WTC11 (cell line): ENCODE measurements around the gene TRIM10. TPM values are rescaled to one million over a fixed set of nuclear protein-coding genes. Genes with fewer than 3 reads are reported as not detected.
A peak's percentile ranks its signal among the peaks of the same experiment; 100 is the strongest.

Source experiments
- ATAC-seq: fragments of 200-7000 bp; cut with Tn5 transposase; 2 replicates; pipeline ENCODE4 v1.10.0; 2021; ENCODE audit warnings: mild to moderate bottlenecking, moderate library complexity
- CTCF ChIA-PET: fragments of 300-600 bp; sonication (Branson Sonifier 250); formaldehyde crosslinking; loops from one replicate; lab custom pipeline; 2021; ENCODE audit warnings: antibody characterized with exemption; lab: Charles Lee
- POLR2A ChIA-PET: fragments of 350-600 bp; sonication (Branson Sonifier 250); formaldehyde crosslinking; loops from one replicate; lab custom pipeline; 2021; ENCODE audit warnings: antibody characterized with exemption; lab: Charles Lee
- DNase-seq: peaks from one replicate; pipeline ENCODE4 v3.0.0; 2021; ENCODE audit warnings: low spot score
- H3K27ac Mint-ChIP-seq: 2 replicates; pipeline ENCODE4 v1.8.0; 2021; ENCODE audit warnings: mixed read lengths
- H3K27me3 Mint-ChIP-seq: 2 replicates; pipeline ENCODE4 v1.8.0; 2021; ENCODE audit warnings: low read depth, mild to moderate bottlenecking, moderate library complexity, mixed read lengths
- H3K36me3 Mint-ChIP-seq: 2 replicates; pipeline ENCODE4 v1.8.0; 2021; ENCODE audit warnings: mixed read lengths
- H3K4me1 Mint-ChIP-seq: 2 replicates; pipeline ENCODE4 v1.8.0; 2022; ENCODE audit warnings: mixed read lengths
- H3K4me3 Mint-ChIP-seq: 2 replicates; pipeline ENCODE4 v1.8.0; 2021; ENCODE audit warnings: mild to moderate bottlenecking, moderate library complexity, mixed read lengths
- H3K9me3 Mint-ChIP-seq: 2 replicates; pipeline ENCODE4 v1.8.0; 2021; ENCODE audit warnings: mixed read lengths
- CBFB ChIP-seq: sonication (generic); formaldehyde crosslinking; IDR thresholded peaks from 2 replicates; pipeline ENCODE4 v1.8.1; 2022; ENCODE audit warnings: mild to moderate bottlenecking, low read depth, missing genetic modification reagents
- ELF4 ChIP-seq: sonication (generic); formaldehyde crosslinking; IDR thresholded peaks from 2 replicates; pipeline ENCODE4 v1.8.1; 2022; ENCODE audit warnings: low read depth, mild to moderate bottlenecking, moderate library complexity, missing genetic modification reagents
- FOXP1 ChIP-seq: sonication (generic); formaldehyde crosslinking; IDR thresholded peaks from 2 replicates; pipeline ENCODE4 v1.8.0; 2022; ENCODE audit warnings: missing genetic modification reagents, mild to moderate bottlenecking, moderate library complexity, borderline replicate concordance
- JAZF1 ChIP-seq: fragments of 250-450 bp; sonication (Bioruptor Pico); IDR thresholded peaks from 2 replicates; pipeline ENCODE4 v1.9.0; 2021; ENCODE audit warnings: moderate library complexity, mild to moderate bottlenecking, inconsistent platforms
- JUN ChIP-seq: sonication (generic); formaldehyde crosslinking; IDR thresholded peaks from 2 replicates; pipeline ENCODE4 v1.8.0; 2023; ENCODE audit warnings: mild to moderate bottlenecking, missing genetic modification reagents
- NFATC4 ChIP-seq: fragments of 250-450 bp; sonication (Bioruptor Pico); IDR thresholded peaks from 2 replicates; pipeline ENCODE4 v1.9.0; 2021; ENCODE audit warnings: mild to moderate bottlenecking
- NFYB ChIP-seq: sonication (generic); formaldehyde crosslinking; conservative IDR thresholded peaks from 2 replicates; pipeline ENCODE4 v1.8.0; 2022; ENCODE audit warnings: low read depth, missing genetic modification reagents
- RELA ChIP-seq: sonication (generic); formaldehyde crosslinking; IDR thresholded peaks from 2 replicates; pipeline ENCODE4 v1.8.1; 2022; ENCODE audit warnings: missing genetic modification reagents, mild to moderate bottlenecking, borderline replicate concordance
- SMAD4 ChIP-seq: sonication (generic); formaldehyde crosslinking; IDR thresholded peaks from 2 replicates; pipeline ENCODE4 v1.8.0; 2022; ENCODE audit warnings: mild to moderate bottlenecking, missing genetic modification reagents
- ZBTB21 ChIP-seq: sonication (generic); formaldehyde crosslinking; IDR thresholded peaks from 2 replicates; pipeline ENCODE4 v1.8.1; 2023; ENCODE audit warnings: mild to moderate bottlenecking, missing genetic modification reagents, borderline replicate concordance
- ZNF263 ChIP-seq: sonication (generic); formaldehyde crosslinking; IDR thresholded peaks from 2 replicates; pipeline ENCODE4 v1.8.1; 2022; ENCODE audit warnings: low read depth, mild to moderate bottlenecking, moderate library complexity, missing genetic modification reagents
- ZNF317 ChIP-seq: sonication (generic); formaldehyde crosslinking; IDR thresholded peaks from 2 replicates; pipeline ENCODE4 v1.8.1; 2023; ENCODE audit warnings: low read depth, mild to moderate bottlenecking, moderate library complexity, missing genetic modification reagents, borderline replicate concordance
- total RNA-seq: library from RNA; stranded (reverse); gene quantifications from 3 replicates; pipeline ENCODE4 v1.2.3, GENCODE V29; 2021
- TF ChIP-seq, protein P1 (sequence below): sonication (generic); formaldehyde crosslinking; IDR thresholded peaks from 2 replicates; pipeline ENCODE4 v1.8.1; 2022; ENCODE audit warnings: low read depth, missing genetic modification reagents, borderline replicate concordance
- TF ChIP-seq, protein P2 (sequence below): sonication (generic); formaldehyde crosslinking; IDR thresholded peaks from 2 replicates; pipeline ENCODE4 v1.8.0; 2022; ENCODE audit warnings: mild to moderate bottlenecking, missing genetic modification reagents
- TF ChIP-seq, protein P3 (sequence below): sonication (generic); formaldehyde crosslinking; IDR thresholded peaks from 2 replicates; pipeline ENCODE4 v1.8.1; 2023; ENCODE audit warnings: mild to moderate bottlenecking, missing genetic modification reagents, moderate library complexity
- TF ChIP-seq, protein P4 (sequence below): sonication (generic); formaldehyde crosslinking; conservative IDR thresholded peaks from 2 replicates; pipeline ENCODE4 v1.8.1; 2022; ENCODE audit warnings: mild to moderate bottlenecking, missing genetic modification reagents
- TF ChIP-seq, protein P5 (sequence below): sonication (generic); formaldehyde crosslinking; IDR thresholded peaks from 2 replicates; pipeline ENCODE4 v1.8.1; 2022; ENCODE audit warnings: mild to moderate bottlenecking, missing genetic modification reagents, moderate library complexity, borderline replicate concordance
- TF ChIP-seq, protein P6 (sequence below): sonication (generic); formaldehyde crosslinking; IDR thresholded peaks from 2 replicates; pipeline ENCODE4 v1.8.1; 2023; ENCODE audit warnings: mild to moderate bottlenecking, moderate library complexity, missing genetic modification reagents

The TRIM10 gene
- total RNA-seq, 1 experiment from 2014 or later = 0.22 TPM

DNA sequence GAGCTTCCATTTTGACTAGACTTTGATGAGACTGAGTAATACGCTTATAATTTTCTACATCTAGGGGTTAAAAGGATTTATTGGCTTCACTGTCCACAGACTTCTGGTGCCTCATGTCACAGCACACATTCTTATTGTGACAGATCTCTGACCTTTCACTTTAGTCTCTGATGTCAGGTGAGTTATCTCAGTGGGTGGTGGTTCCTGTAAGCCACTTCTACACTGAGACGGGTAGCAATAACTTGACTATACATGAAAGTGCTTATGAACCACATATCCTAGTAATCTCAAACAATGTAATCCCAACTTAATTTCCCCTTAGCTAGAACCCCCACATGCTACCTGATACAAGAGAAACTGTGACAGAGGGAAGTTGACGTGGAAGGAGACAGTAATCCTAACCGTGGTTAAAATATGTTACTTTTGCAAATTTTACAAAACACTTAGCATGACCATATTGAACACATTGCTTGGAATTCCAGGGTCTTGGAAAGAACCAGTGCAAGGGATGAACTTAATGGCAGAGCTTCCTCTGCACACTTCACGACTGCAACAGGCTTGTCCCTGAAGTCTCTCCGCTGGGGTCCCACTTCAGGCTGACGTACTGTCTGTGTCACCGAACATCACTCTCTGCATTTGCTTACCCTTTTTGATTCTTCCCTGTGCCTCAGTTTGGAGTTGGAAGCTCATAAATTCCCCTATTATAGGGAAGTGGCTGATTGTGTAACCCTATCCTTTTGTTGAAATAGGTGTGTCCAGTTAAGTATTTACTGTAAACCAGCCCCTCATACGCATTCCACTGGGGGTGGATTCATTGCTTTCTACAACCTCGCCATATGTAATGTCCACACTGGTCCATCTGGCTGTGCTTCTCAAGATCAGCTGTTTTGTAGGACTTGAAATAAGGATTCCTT, 31.5 kb downstream of the TRIM10 start (continued):
- TF ChIP-seq, protein P1, sequence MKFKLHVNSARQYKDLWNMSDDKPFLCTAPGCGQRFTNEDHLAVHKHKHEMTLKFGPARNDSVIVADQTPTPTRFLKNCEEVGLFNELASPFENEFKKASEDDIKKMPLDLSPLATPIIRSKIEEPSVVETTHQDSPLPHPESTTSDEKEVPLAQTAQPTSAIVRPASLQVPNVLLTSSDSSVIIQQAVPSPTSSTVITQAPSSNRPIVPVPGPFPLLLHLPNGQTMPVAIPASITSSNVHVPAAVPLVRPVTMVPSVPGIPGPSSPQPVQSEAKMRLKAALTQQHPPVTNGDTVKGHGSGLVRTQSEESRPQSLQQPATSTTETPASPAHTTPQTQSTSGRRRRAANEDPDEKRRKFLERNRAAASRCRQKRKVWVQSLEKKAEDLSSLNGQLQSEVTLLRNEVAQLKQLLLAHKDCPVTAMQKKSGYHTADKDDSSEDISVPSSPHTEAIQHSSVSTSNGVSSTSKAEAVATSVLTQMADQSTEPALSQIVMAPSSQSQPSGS (CRISPR knock-in tag) = no peak
- no peak for TF ChIP-seq FOXP1 (CRISPR knock-in tag)
- TF ChIP-seq JAZF1 (CRISPR knock-in tag) = no peak

DNA sequence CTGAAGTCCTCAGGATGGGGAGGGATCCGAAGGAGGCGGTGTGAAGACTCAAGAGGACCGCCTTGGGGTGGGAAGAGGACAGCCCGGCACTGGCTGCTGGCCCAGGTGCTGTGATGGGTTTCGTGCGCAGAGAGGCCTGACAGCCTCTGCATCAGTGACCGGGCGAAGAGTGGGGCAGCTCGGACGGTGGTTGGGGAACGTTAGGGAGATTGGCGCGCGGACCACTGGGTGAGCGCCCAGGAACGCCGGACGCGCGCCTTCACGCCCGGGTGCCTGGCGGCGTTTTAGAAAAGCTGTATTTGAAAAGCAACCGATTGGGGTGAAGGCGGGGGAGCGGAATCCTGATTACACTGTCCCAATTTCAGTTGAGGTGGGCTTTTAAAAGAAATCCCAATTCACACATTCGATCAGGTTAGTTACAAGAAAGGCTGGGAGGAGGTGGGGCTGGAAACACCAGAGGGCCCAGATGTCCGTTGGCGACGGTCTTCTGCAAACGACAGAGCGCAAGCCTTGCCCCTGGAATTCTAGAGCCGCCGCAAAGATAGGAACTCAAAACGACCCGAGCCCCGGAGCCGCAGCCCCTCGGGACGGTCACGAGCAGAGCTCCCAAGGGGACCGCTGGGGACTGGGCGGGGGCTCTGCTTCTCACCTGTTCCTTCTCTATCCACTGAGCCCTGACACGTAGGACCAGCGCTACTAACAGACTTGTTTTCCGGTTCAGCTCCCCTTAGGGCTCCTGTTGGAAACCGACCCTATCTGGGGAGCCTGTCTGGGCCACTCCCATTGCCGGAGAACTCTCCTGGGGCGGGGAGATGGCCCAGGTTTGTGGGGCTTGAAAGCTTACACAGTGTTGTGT, 33.5 kb downstream of the TRIM10 start:
- Mint-ChIP-seq H3K27ac (no peak overlapping the region), H3K4me1 (peaks cover 17% of the 10 kb centered on the region), H3K9me3 (no peaks in the 10 kb centered on the region), H3K27me3 (peaks cover 75% of the 10 kb centered on the region), H3K36me3 (no peaks in the 10 kb centered on the region), H3K4me3 (peak overlapping the region; percentile 90)
- DNase-seq (peak; percentile 59), ATAC-seq (peak; percentile 77)
- TF ChIP-seq CBFB (no peak), ELF4 (CRISPR knock-in tag) (no peak)
- POLR2A ChIA-PET = interaction anchor here (0.8 kb wide), 1 partner anchor 163 kb away, joined by 3 read pairs; no protein-coding TSS in a partner anchor
- CTCF ChIA-PET = interaction anchor here (0.6 to 13.4 kb wide), 9 partner anchors 15 to 1252 kb away, joined by 3 to 389 read pairs (median 5); partner anchors contain the start of gene TRIM26

DNA sequence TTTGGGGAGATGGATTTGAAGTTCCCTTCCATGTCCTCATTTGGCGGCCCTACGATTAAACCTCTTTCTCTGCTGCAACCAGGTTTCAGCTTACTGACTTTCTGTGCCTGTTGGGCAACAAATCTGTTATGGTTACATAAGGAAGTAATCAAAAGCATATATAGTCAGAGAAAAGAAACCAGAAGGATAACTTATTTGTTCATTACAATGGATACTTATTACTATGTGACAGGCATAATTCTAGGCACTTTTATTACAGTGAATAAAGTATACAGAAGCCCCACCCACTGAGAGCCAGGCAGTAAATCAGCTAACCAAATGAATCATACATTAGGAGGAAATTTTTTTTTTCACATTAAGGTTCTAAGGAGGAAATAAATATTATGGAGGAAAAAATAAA, 38.5 kb downstream of the TRIM10 start:
- Mint-ChIP-seq H3K36me3 (no peaks in the 10 kb centered on the region), H3K9me3 (no peaks in the 10 kb centered on the region), H3K4me1 (peaks cover 5% of the 10 kb centered on the region; the same call in 1 of the 2 replicates)
- no peak for ATAC-seq
- TF ChIP-seq RELA (no peak), JUN (no peak), SMAD4 (CRISPR knock-in tag) (no peak), NFATC4 (CRISPR knock-in tag) (no peak), NFYB (CRISPR knock-in tag) (no peak), ZBTB21 (CRISPR knock-in tag) (no peak), ZNF263 (no peak), ZNF317 (CRISPR knock-in tag) (no peak)
- TF ChIP-seq, protein P2, sequence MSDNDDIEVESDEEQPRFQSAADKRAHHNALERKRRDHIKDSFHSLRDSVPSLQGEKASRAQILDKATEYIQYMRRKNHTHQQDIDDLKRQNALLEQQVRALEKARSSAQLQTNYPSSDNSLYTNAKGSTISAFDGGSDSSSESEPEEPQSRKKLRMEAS (CRISPR knock-in tag) = no peak
- TF ChIP-seq, protein P3, sequence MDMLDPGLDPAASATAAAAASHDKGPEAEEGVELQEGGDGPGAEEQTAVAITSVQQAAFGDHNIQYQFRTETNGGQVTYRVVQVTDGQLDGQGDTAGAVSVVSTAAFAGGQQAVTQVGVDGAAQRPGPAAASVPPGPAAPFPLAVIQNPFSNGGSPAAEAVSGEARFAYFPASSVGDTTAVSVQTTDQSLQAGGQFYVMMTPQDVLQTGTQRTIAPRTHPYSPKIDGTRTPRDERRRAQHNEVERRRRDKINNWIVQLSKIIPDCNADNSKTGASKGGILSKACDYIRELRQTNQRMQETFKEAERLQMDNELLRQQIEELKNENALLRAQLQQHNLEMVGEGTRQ (CRISPR knock-in tag) = no peak
- TF ChIP-seq, protein P4, sequence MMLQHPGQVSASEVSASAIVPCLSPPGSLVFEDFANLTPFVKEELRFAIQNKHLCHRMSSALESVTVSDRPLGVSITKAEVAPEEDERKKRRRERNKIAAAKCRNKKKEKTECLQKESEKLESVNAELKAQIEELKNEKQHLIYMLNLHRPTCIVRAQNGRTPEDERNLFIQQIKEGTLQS (CRISPR knock-in tag) = no peak
- TF ChIP-seq, protein P5, sequence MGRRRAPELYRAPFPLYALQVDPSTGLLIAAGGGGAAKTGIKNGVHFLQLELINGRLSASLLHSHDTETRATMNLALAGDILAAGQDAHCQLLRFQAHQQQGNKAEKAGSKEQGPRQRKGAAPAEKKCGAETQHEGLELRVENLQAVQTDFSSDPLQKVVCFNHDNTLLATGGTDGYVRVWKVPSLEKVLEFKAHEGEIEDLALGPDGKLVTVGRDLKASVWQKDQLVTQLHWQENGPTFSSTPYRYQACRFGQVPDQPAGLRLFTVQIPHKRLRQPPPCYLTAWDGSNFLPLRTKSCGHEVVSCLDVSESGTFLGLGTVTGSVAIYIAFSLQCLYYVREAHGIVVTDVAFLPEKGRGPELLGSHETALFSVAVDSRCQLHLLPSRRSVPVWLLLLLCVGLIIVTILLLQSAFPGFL (CRISPR knock-in tag) = no peak
- TF ChIP-seq, protein P6, sequence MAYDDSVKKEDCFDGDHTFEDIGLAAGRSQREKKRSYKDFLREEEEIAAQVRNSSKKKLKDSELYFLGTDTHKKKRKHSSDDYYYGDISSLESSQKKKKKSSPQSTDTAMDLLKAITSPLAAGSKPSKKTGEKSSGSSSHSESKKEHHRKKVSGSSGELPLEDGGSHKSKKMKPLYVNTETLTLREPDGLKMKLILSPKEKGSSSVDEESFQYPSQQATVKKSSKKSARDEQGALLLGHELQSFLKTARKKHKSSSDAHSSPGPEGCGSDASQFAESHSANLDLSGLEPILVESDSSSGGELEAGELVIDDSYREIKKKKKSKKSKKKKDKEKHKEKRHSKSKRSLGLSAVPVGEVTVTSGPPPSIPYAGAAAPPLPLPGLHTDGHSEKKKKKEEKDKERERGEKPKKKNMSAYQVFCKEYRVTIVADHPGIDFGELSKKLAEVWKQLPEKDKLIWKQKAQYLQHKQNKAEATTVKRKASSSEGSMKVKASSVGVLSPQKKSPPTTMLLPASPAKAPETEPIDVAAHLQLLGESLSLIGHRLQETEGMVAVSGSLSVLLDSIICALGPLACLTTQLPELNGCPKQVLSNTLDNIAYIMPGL (CRISPR knock-in tag) = no peak
- TF ChIP-seq, all 79 proteins: peak for 0
- CTCF ChIA-PET = interaction anchor here (2.7 to 13.4 kb wide), 2 partner anchors 9 to 18 kb away, joined by 19 to 389 read pairs; no protein-coding TSS in a partner anchor
- Mint-ChIP-seq H3K27me3 (peaks cover 49% of the 10 kb centered on the region), H3K27ac (no peak overlapping the region), H3K4me3 (no peak overlapping the region)
- no peak for DNase-seq
- POLR2A ChIA-PET = no interaction called here
